GM10847 (cell line): ENCODE measurements around the gene TP53.

ENCODE experiments used
- POLR2A ChIP-seq: IDR thresholded peaks from 2 replicates; pipeline ENCODE4 v1.6.1; 2011; ENCODE audit not compliant: insufficient read length; ENCODE audit errors: extremely low read depth

The TP53 gene

GRCh38 chr17:7656958-7657609 lies 30.2 kb downstream of the TP53 start:
- TF ChIP-seq POLR2A = no peak

GRCh38 chr17:7655541-7655840 lies 31.8 kb downstream of the TP53 start:
- no peak for TF ChIP-seq POLR2A

- no peak for TF ChIP-seq POLR2A
Measured at GRCh38 chr17:7654832-7655540, 32.3 kb downstream of the TP53 start.

GRCh38 chr17:7652388-7653356 lies 34.6 kb downstream of the TP53 start:
- no peak for TF ChIP-seq POLR2A

GRCh38 chr17:7651665-7652387 lies 35.5 kb downstream of the TP53 start:
- no peak for TF ChIP-seq POLR2A

- TF ChIP-seq POLR2A = no peak
Measured at GRCh38 chr17:7651097-7651664, 36.1 kb downstream of the TP53 start.

GRCh38 chr17:7650509-7651096 lies 36.7 kb downstream of the TP53 start, which contains the start of gene ATP1B2:
Gene ATP1B2, plus strand, starts transcription at chr17:7650926. Its CDS starts 593 bp downstream, at chr17:7651519.
- TF ChIP-seq POLR2A = no peak

GRCh38 chr17:7647018-7647417 lies 40.3 kb downstream of the TP53 start:
- TF ChIP-seq POLR2A = no peak

GRCh38 chr17:7646457-7646856 lies 40.8 kb downstream of the TP53 start:
- TF ChIP-seq POLR2A = no peak

GRCh38 chr17:7644775-7645174 lies 42.5 kb downstream of the TP53 start:
- TF ChIP-seq POLR2A = no peak

- no peak for TF ChIP-seq POLR2A
Measured at GRCh38 chr17:7640783-7641182, 46.5 kb downstream of the TP53 start.

GRCh38 chr17:7636163-7636562 lies 51.1 kb downstream of the TP53 start:
- TF ChIP-seq POLR2A = no peak

GRCh38 chr17:7634384-7634783 lies 52.9 kb downstream of the TP53 start:
- no peak for TF ChIP-seq POLR2A

- TF ChIP-seq POLR2A = no peak
Measured at GRCh38 chr17:7633093-7633492, 54.2 kb downstream of the TP53 start.

- TF ChIP-seq POLR2A = no peak
Measured at GRCh38 chr17:7632492-7632894, 54.8 kb downstream of the TP53 start.
